Endodermal cell (in vitro differentiated cells): ENCODE data around the gene NSG2. TPM values are rescaled to one million over a fixed set of nuclear protein-coding genes. Genes with fewer than 3 reads are reported as not detected.

Experiments
- DNase-seq: peaks from one replicate; pipeline ENCODE4 v3.0.0-alpha.2; 2017
- H3K27ac ChIP-seq: 2 replicates; pipeline ENCODE4 v1.5.1; 2013; ENCODE audit warnings: mild to moderate bottlenecking, low read depth, low read length, moderate library complexity
- H3K27me3 ChIP-seq: 2 replicates; pipeline ENCODE4 v1.6.1; 2013; ENCODE audit warnings: mild to moderate bottlenecking, low read length, moderate library complexity; ENCODE audit not compliant: insufficient read depth, control insufficient read depth, poor library complexity, severe bottlenecking
- H3K36me3 ChIP-seq: 2 replicates; pipeline ENCODE4 v1.7.0; 2013; ENCODE audit warnings: mild to moderate bottlenecking, low read length, moderate library complexity; ENCODE audit not compliant: control insufficient read depth, insufficient read depth
- H3K4me1 ChIP-seq: one replicate; pipeline ENCODE4 v1.7.0; 2013; ENCODE audit warnings: low read length; ENCODE audit not compliant: control insufficient read depth, insufficient read depth
- H3K4me3 ChIP-seq: 2 replicates; pipeline ENCODE4 v1.5.1; 2013; ENCODE audit warnings: mild to moderate bottlenecking, low read length, moderate library complexity
- H3K9ac ChIP-seq: 2 replicates; pipeline ENCODE4 v1.6.1; 2013; ENCODE audit warnings: mild to moderate bottlenecking, low read length, moderate library complexity; ENCODE audit not compliant: poor library complexity, severe bottlenecking; ENCODE audit errors: extremely low read depth
- H3K9me3 ChIP-seq: 2 replicates; pipeline ENCODE4 v1.6.1; 2013; ENCODE audit warnings: mild to moderate bottlenecking, low read length, moderate library complexity; ENCODE audit not compliant: control insufficient read depth
- H3K27ac Mint-ChIP-seq: 2 replicates; pipeline ENCODE4 v1.8.0; 2020; ENCODE audit warnings: mixed read lengths
- H3K27me3 Mint-ChIP-seq: 2 replicates; pipeline ENCODE4 v1.8.0; 2021; ENCODE audit warnings: mild to moderate bottlenecking, mixed read lengths; ENCODE audit not compliant: insufficient read depth
- H3K36me3 Mint-ChIP-seq: 2 replicates; pipeline ENCODE4 v1.8.0; 2020; ENCODE audit warnings: low read depth, mixed read lengths
- H3K4me1 Mint-ChIP-seq: 2 replicates; pipeline ENCODE4 v1.8.0; 2020; ENCODE audit warnings: mixed read lengths
- H3K4me3 Mint-ChIP-seq: 2 replicates; pipeline ENCODE4 v1.8.0; 2020; ENCODE audit warnings: mild to moderate bottlenecking, moderate library complexity, mixed read lengths
- H3K9me3 Mint-ChIP-seq: 2 replicates; pipeline ENCODE4 v1.8.0; 2020; ENCODE audit warnings: mild to moderate bottlenecking, mixed read lengths
- CTCF ChIP-seq: fragments of 200-600 bp; sonication (generic); conservative IDR thresholded peaks from 2 replicates; pipeline ENCODE4 v1.5.0; 2021; ENCODE audit warnings: antibody characterized with exemption, mild to moderate bottlenecking
- WGBS, 2 experiments: methylation state at CpG; one replicate each; pipeline versions ENCODE4 v1.1.5 to v1.1.7; 2013; ENCODE audit warnings: missing lambda C conversion rate in 2 of 2, mixed read lengths in 1 of 2; ENCODE audit not compliant: insufficient coverage in 1 of 2, insufficient read length in 1 of 2; 5-methylcytosine and 5-hydroxymethylcytosine counted together
- total RNA-seq, 2 donors: library from RNA; stranded (reverse); fragmentation: NEBNext Ultra II Directional in 1 of 2; extraction: Animal tissue kit (Norgen Biotek cat#: 25700) in 1 of 2; gene quantifications; 2 replicates in 1 of 2; 3 replicates in 1 of 2; pipeline ENCODE4 v1.2.1, GENCODE V29; 2021

Gene NSG2
- total RNA-seq, 2 donors from 2014 or later = not detected

GRCh38 chr5:174151599-174152181, 106.2 kb downstream of the NSG2 start:
- Mint-ChIP-seq H3K27me3 (peaks cover 56% of the 10 kb centered on the region), H3K4me3 (no peak overlapping the region), H3K27ac (no peak overlapping the region), H3K36me3 (no peaks in the 10 kb centered on the region), H3K4me1 (peaks cover 21% of the 10 kb centered on the region), H3K9me3 (peaks cover 16% of the 10 kb centered on the region)
- no peak for DNase-seq
- Histone ChIP-seq H3K27me3 (peaks cover 17% of the 10 kb centered on the region), H3K36me3 (no peaks in the 10 kb centered on the region), H3K9ac (no peak overlapping the region), H3K4me3 (no peak overlapping the region), H3K4me1 (no peaks in the 10 kb centered on the region), H3K9me3 (peaks cover 26% of the 10 kb centered on the region), H3K27ac (no peak overlapping the region)
- TF ChIP-seq CTCF = no peak
- WGBS, 2 experiments = 95 to 100% methylated on average over 1 to 3 of the region's 3 CpGs

- Histone ChIP-seq H3K36me3 (no peaks in the 10 kb centered on the region), H3K4me1 (no peaks in the 10 kb centered on the region), H3K4me3 (no peak overlapping the region), H3K9ac (no peak overlapping the region), H3K27ac (no peak overlapping the region), H3K9me3 (peaks cover 36% of the 10 kb centered on the region), H3K27me3 (peaks cover under 1% of the 10 kb centered on the region)
- DNase-seq = no peak
- 80 to 100% methylated on average over 1 of the region's 1 CpG for WGBS, 2 experiments
- H3K4me1 Mint-ChIP-seq = peaks cover 13% of the 10 kb centered on the region
- H3K36me3 Mint-ChIP-seq = peaks cover 3% of the 10 kb centered on the region
- H3K27ac Mint-ChIP-seq = no peak overlapping the region
- H3K4me3 Mint-ChIP-seq = no peak overlapping the region
- H3K27me3 Mint-ChIP-seq = peaks cover 47% of the 10 kb centered on the region
- peaks cover 30% of the 10 kb centered on the region for H3K9me3 Mint-ChIP-seq
- TF ChIP-seq CTCF = no peak
Measured at GRCh38 chr5:174154559-174154958, 109.1 kb downstream of the NSG2 start.

GRCh38 chr5:174155281-174155680, 109.8 kb downstream of the NSG2 start:
- H3K36me3 Mint-ChIP-seq = peaks cover 3% of the 10 kb centered on the region
- 91 to 100% methylated on average over 1 of the region's 1 CpG for WGBS, 2 experiments

More at GRCh38 chr5:174155281-174155680, 109.8 kb downstream of the NSG2 start:
- Histone ChIP-seq H3K9me3 (peaks cover 36% of the 10 kb centered on the region), H3K4me1 (peaks cover 5% of the 10 kb centered on the region), H3K9ac (no peak overlapping the region), H3K36me3 (no peaks in the 10 kb centered on the region), H3K27me3 (no peaks in the 10 kb centered on the region), H3K27ac (no peak overlapping the region), H3K4me3 (no peak overlapping the region)
- no peak overlapping the region for H3K27ac Mint-ChIP-seq
- H3K4me3 Mint-ChIP-seq = no peak overlapping the region
- peaks cover 48% of the 10 kb centered on the region for H3K27me3 Mint-ChIP-seq
- peaks cover 11% of the 10 kb centered on the region for H3K4me1 Mint-ChIP-seq
- TF ChIP-seq CTCF = no peak
- DNase-seq = no peak
- H3K9me3 Mint-ChIP-seq = peaks cover 30% of the 10 kb centered on the region
